GM21447 (cell line): ENCODE measurements around the gene TUBGCP3.
"Not testable (repeated sequence)": the region's sequence is repeated elsewhere in the genome, so short reads cannot be mapped to it uniquely, and the experiment has no call there.

ENCODE experiments used
- ATAC-seq: cut with Tn5 transposase; IDR thresholded peaks from one replicate; pipeline ENCODE4 v1.9.1; 2021; ENCODE audit not compliant: unreplicated experiment

Gene TUBGCP3

DNA sequence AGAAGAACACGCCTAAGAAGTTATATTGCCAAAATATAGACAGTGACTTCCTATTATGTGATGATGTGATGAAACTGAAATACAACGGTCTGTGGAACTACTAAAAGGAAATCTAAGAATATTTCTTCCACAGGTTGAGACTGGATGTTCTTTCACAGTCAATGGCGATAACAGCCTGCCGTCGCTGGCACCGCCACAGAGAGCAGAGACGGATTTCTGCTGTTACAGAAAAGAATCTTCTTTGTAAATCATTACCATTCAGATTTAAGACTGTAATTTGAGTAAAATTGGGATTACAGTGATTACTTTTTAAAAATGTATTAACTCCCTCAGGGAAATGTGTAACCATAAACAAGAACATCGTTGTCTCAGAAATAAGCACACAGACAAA, 100.8 kb downstream of the TUBGCP3 start:
- ATAC-seq: no peak

- no peak for ATAC-seq
Observed at GRCh38 chr13:112486386-112487126, 101.4 kb downstream of the TUBGCP3 start.

- ATAC-seq: not testable (repeated sequence)
Observed at GRCh38 chr13:112485814-112486213, 102.1 kb downstream of the TUBGCP3 start.

- no peak for ATAC-seq
Observed at GRCh38 chr13:112483299-112483698, 104.7 kb downstream of the TUBGCP3 start.

DNA sequence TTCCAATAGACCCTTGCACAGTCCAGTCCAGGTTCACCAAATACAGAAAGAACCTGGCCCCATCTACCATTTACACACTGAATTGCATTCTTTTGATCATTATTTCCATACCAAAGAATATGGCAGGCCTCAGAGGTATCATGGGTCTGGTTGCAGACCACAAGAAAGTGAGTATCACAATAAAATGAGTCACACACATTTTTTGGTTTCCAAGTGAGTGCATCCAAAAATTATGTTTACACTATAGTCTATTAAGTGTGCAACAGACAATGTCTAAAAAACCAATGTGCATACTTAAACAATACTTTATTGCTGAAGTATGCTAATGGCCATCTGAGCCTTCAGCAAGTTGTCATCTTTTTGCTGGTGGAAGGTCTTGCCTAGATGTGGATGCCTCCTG, 106.5 kb downstream of the TUBGCP3 start:
- ATAC-seq: no peak

DNA sequence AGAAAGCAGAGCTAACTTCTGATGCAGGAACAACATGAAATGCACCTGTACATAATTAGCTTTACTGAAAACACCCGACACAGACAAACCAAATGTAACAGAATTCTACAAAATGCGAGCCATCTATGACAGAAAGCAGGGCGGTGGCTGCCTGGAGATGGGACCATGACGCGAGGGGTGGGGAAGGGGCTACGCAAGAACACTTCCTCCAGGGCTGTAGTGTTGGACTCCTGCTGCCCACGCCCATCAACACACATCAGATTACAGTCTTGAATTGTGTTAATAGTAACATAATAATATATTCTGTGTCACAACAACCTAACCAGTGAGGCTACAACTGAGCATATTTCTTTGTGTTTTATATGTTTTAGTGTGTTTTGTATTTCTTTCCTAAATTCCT, 108.6 kb downstream of the TUBGCP3 start:
- ATAC-seq: no peak

- ATAC-seq: no peak
Observed at GRCh38 chr13:112477070-112477619, 110.8 kb downstream of the TUBGCP3 start.

DNA sequence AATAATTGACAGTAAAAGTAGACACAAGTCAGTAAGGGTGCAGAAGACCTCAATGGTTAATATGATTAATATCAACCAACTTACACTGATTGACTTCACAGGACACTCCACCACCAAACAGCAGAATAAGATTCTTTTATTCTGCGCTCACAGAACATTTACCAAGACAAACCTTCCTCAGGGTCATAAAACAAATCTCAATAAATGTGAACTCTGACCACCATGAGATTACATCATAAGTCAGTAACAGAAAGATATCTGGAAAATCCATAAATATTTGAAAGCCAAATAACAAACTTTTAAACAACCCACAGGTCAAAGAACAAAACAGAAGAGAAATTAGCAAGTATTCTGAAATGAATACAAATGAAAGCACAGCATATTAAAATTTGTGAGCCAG, 112.1 kb downstream of the TUBGCP3 start:
- no peak for ATAC-seq

- ATAC-seq: no peak
Observed at GRCh38 chr13:112474869-112475268, 113.1 kb downstream of the TUBGCP3 start.

- no peak for ATAC-seq
Observed at GRCh38 chr13:112473818-112474217, 114.1 kb downstream of the TUBGCP3 start.

GRCh38 chr13:112469071-112469745, 118.7 kb downstream of the TUBGCP3 start:
- no peak for ATAC-seq

GRCh38 chr13:112468069-112468468, 119.9 kb downstream of the TUBGCP3 start:
- ATAC-seq: no peak

DNA sequence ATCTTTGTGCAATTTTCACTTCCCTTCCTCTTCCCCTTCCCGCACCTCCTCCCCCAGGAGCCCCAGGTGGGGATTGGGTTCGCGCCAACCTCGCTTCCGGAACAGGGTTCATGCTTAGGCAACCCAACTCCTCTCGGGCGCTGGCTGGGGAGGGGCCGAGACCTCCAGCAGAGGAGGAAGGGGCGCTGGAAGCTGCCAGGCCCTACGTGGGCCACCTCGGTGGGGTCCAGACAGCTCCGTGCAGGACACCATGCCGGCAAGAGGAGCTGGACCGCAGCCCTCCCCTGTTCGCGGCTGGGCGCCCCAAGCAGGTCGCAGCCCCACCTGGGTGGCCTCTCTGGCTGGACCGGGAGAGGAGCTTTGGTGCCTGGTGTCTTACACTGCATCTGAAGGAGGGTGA, 120.7 kb downstream of the TUBGCP3 start:
- no peak for ATAC-seq

DNA sequence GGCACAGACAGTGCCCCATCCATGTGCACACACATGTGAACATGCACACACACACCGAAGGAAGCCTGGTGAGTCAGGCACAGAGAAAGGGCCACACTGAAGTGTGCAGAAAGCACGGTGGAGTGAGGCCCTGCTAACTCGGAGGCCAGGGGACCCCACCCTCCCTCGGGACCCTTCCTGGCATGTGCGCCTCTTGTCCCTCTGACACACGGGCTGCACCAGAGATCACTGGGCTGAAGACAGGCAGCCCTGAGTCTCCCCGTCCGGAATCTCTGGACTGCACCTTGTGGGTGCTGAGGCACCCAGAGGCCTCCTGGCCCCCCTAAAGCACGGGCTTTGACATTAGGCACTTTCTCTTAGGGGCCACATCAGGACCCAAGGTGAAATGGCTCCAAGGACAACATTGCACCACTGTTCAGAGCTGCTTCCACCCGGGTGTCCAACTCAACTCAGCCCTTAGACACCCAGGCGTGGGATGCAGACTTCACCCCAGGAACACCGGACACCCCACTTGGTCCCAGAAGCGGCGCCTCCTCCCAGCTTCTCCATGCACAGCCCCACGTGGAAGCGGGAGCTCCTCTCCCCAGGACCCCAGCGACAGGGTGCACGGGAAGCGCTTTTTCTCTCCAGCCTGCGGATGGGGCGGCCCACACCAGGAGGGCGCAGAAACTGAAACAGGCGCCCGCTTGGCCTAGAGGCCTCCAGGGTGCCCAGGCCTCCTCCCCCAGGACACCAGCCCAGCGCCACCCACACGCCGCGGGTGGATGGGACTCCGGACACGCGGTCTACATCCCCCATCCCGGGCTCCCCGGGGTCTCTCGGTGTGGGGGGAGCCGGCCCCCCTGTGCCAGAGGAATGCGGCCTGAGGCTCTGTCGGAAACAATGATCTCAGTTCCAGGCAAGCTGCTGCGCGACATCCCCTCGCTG, 121.6 kb downstream of the TUBGCP3 start:
- no peak for ATAC-seq

GRCh38 chr13:112465251-112466131, 122.5 kb downstream of the TUBGCP3 start:
- ATAC-seq: no peak

DNA sequence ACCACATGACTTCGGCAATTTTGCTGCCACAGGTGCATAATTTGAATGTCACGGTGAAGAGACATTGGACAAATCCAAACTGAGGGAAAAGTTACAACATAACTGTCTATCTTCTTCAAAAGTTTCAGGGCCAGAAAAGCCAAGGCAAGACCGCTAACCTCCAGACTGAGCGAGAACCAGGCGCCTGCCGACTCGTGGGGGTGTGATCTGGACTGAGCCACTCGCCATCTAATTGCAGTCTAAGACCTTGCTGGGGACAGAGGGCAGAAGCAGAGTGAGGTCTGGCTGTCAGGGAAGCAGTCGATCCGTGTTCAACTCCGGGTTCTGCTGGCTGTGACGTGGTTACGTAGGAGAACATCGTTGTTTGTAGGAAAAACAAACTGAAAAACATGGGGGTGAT, 123.2 kb downstream of the TUBGCP3 start:
- ATAC-seq: no peak

- ATAC-seq: no peak
Observed at GRCh38 chr13:112462408-112462807, 125.5 kb downstream of the TUBGCP3 start.

GRCh38 chr13:112457485-112457884, 130.5 kb downstream of the TUBGCP3 start:
- no peak for ATAC-seq

- no peak for ATAC-seq
Observed at GRCh38 chr13:112457081-112457480, 130.9 kb downstream of the TUBGCP3 start.
